Bronchial epithelial cell (primary cell): ENCODE measurements around the gene COBL. TPM values are rescaled to one million over a fixed set of nuclear protein-coding genes. Genes with fewer than 3 reads are reported as not detected.

ENCODE experiments used
- DNase-seq: peaks from one replicate; pipeline ENCODE4 v3.0.0-alpha.2; 2010; ENCODE audit warnings: low read depth
- FAIRE-seq: peaks from 2 replicates; lab custom pipeline; 2011; peaks lifted over from hg19 to GRCh38; lab: Jason Lieb, UNC
- H3K27me3 ChIP-seq: 2 replicates; pipeline ENCODE4 v1.5.1; 2011; ENCODE audit warnings: low read length; ENCODE audit not compliant: control insufficient read depth, insufficient read depth
- H3K36me3 ChIP-seq: 2 replicates; pipeline ENCODE4 v1.5.1; 2011; ENCODE audit warnings: low read length; ENCODE audit not compliant: control insufficient read depth, insufficient read depth
- H3K4me3 ChIP-seq: 2 replicates; pipeline ENCODE4 v1.5.1; 2011; ENCODE audit warnings: mild to moderate bottlenecking, low read depth, low read length, control low read depth
- total RNA-seq: library from RNA; depleted of rRNA; stranded (reverse); fragments of >200 nt; gene quantifications from 2 replicates; pipeline ENCODE4 v1.2.1, GENCODE V29; 2014
- TF ChIP-seq, protein P1 (sequence below): IDR thresholded peaks from 2 replicates; pipeline ENCODE4 v1.5.1; 2011; ENCODE audit warnings: mild to moderate bottlenecking, moderate library complexity, low read length, control low read depth, inconsistent platforms; ENCODE audit not compliant: insufficient read depth, severe bottlenecking

Gene COBL
- total RNA-seq, 1 donor from 2014 or later = 1.1 TPM

DNA sequence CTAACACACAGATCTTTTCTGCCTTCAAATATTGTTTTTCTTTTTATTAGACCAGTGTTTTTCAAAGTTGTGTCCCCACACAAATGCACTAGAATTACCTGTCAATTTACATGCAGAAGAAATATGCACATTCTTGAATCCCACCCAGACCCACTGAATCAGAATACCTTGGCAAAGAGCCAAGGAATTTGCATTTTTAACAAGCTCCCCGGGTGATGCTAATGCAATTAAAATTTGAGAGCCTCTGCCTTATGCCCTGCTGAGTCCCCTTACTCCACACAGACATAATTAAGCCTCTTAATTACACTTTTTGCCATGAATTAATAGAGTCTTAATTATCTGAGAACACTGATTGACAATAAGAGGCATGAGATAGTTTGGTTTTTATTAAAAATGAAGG is 332.8 kb downstream of the COBL start:
- TF ChIP-seq, protein P1, sequence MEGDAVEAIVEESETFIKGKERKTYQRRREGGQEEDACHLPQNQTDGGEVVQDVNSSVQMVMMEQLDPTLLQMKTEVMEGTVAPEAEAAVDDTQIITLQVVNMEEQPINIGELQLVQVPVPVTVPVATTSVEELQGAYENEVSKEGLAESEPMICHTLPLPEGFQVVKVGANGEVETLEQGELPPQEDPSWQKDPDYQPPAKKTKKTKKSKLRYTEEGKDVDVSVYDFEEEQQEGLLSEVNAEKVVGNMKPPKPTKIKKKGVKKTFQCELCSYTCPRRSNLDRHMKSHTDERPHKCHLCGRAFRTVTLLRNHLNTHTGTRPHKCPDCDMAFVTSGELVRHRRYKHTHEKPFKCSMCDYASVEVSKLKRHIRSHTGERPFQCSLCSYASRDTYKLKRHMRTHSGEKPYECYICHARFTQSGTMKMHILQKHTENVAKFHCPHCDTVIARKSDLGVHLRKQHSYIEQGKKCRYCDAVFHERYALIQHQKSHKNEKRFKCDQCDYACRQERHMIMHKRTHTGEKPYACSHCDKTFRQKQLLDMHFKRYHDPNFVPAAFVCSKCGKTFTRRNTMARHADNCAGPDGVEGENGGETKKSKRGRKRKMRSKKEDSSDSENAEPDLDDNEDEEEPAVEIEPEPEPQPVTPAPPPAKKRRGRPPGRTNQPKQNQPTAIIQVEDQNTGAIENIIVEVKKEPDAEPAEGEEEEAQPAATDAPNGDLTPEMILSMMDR = no peak
- DNase-seq = no peak
- FAIRE-seq = no peak
- H3K36me3 ChIP-seq = no peaks in the 10 kb centered on the region
- peaks cover 2% of the 10 kb centered on the region for H3K27me3 ChIP-seq
- H3K4me3 ChIP-seq = no peak overlapping the region

- no peak overlapping the region for H3K4me3 ChIP-seq
These were observed 334.0 kb downstream of the COBL start for GRCh38 chr7:50982626-50983025.

GRCh38 chr7:50981743-50982142 is 334.9 kb downstream of the COBL start:
- Histone ChIP-seq H3K27me3 (peaks cover 2% of the 10 kb centered on the region), H3K4me3 (no peak overlapping the region), H3K36me3 (no peaks in the 10 kb centered on the region)
- TF ChIP-seq, protein P1 = no peak
- no peak for FAIRE-seq
- no peak for DNase-seq

More at GRCh38 chr7:50982626-50983025, 334.0 kb downstream of the COBL start:
- TF ChIP-seq, protein P1 = no peak
- DNase-seq (no peak), FAIRE-seq (no peak)
- H3K27me3 ChIP-seq = peaks cover 2% of the 10 kb centered on the region
- H3K36me3 ChIP-seq = no peaks in the 10 kb centered on the region

- H3K4me3 ChIP-seq = no peak overlapping the region
- DNase-seq (no peak), FAIRE-seq (no peak)
- TF ChIP-seq, protein P1 = no peak
- no peaks in the 10 kb centered on the region for H3K27me3 ChIP-seq
- H3K36me3 ChIP-seq = no peaks in the 10 kb centered on the region
These were observed 336.2 kb downstream of the COBL start for GRCh38 chr7:50980411-50980810.

- TF ChIP-seq, protein P1 = no peak
- DNase-seq = no peak
These were observed 337.9 kb downstream of the COBL start for GRCh38 chr7:50978633-50979215.

GRCh38 chr7:50977421-50977820 is 339.2 kb downstream of the COBL start:
- Histone ChIP-seq H3K4me3 (no peak overlapping the region), H3K27me3 (no peaks in the 10 kb centered on the region), H3K36me3 (no peaks in the 10 kb centered on the region)
- no peak for DNase-seq
- no peak for FAIRE-seq
- TF ChIP-seq, protein P1 = no peak

More at GRCh38 chr7:50978633-50979215, 337.9 kb downstream of the COBL start:
- Histone ChIP-seq H3K27me3 (no peaks in the 10 kb centered on the region), H3K4me3 (no peak overlapping the region), H3K36me3 (no peaks in the 10 kb centered on the region)
- no peak for FAIRE-seq
